Fibroblast of lung (primary cell): ENCODE measurements around the gene RAD51AP1. TPM values are rescaled to one million over a fixed set of nuclear protein-coding genes. Genes with fewer than 3 reads are reported as not detected.

Experiments used
- DNase-seq, 2 donors: peaks; one replicate each; pipeline versions ENCODE4 v3.0.0 to v3.0.0-alpha.2; 2010; ENCODE audit warnings: low read depth in 2 of 2
- H2AFZ ChIP-seq: 2 replicates; pipeline ENCODE4 v1.5.1; 2012; ENCODE audit warnings: low read length, control low read depth, inconsistent platforms
- H3K27ac ChIP-seq: 2 replicates; pipeline ENCODE4 v1.5.1; 2011; ENCODE audit warnings: low read length, control low read depth; ENCODE audit not compliant: insufficient read depth
- H3K27me3 ChIP-seq: 2 replicates; pipeline ENCODE4 v1.5.1; 2011; ENCODE audit warnings: mild to moderate bottlenecking, low read length; ENCODE audit not compliant: control insufficient read depth, insufficient read depth
- H3K36me3 ChIP-seq: 2 replicates; pipeline ENCODE4 v1.5.1; 2011; ENCODE audit warnings: low read length; ENCODE audit not compliant: control insufficient read depth, insufficient read depth
- H3K4me1 ChIP-seq: 2 replicates; pipeline ENCODE4 v1.5.1; 2011; ENCODE audit warnings: low read length; ENCODE audit not compliant: control insufficient read depth, insufficient read depth; ENCODE audit errors: extremely low read depth
- H3K4me2 ChIP-seq: 2 replicates; pipeline ENCODE4 v1.5.1; 2011; ENCODE audit warnings: low read length, control low read depth; ENCODE audit not compliant: insufficient read depth; ENCODE audit errors: extremely low read depth
- H3K4me3 ChIP-seq, 4 experiments: fragments of 200-600 bp in 1 of 4; sonication (generic) in 1 of 4; replicated peaks in 1 of 4; 2 replicates each; pipeline ENCODE4 v1.5.1; 2011 to 2016; ENCODE audit warnings: low read length in 4 of 4, low read depth in 3 of 4, mild to moderate bottlenecking in 3 of 4, control low read depth in 2 of 4, inconsistent platforms in 1 of 4, mixed read lengths in 1 of 4; ENCODE audit not compliant: insufficient read depth in 1 of 4; ENCODE audit errors: control extremely low read depth in 1 of 4
- H3K79me2 ChIP-seq: 2 replicates; pipeline ENCODE4 v1.5.1; 2012; ENCODE audit warnings: mild to moderate bottlenecking, low read length, inconsistent platforms; ENCODE audit not compliant: control insufficient read depth, insufficient read depth
- H3K9ac ChIP-seq: 2 replicates; pipeline ENCODE4 v1.5.1; 2011; ENCODE audit warnings: mild to moderate bottlenecking, low read length, control low read depth; ENCODE audit not compliant: insufficient read depth
- H3K9me3 ChIP-seq: 2 replicates; pipeline ENCODE4 v1.5.1; 2012; ENCODE audit warnings: low read depth, low read length; ENCODE audit not compliant: control insufficient read depth, insufficient read depth
- H4K20me1 ChIP-seq: 2 replicates; pipeline ENCODE4 v1.5.1; 2011; ENCODE audit warnings: low read length; ENCODE audit not compliant: control insufficient read depth, insufficient read depth; ENCODE audit errors: extremely low read depth
- EZH2 ChIP-seq: IDR thresholded peaks from 2 replicates; pipeline ENCODE4 v1.5.1; 2012; ENCODE audit warnings: low read length, control low read depth, mild to moderate bottlenecking; ENCODE audit errors: missing control alignments
- polyA minus RNA-seq: library from RNA; depleted of rRNA, polyadenylated mRNA; stranded (reverse); fragments of >200 nt; gene quantifications from 2 replicates; pipeline ENCODE4 v1.2.3, GENCODE V29; 2011; ENCODE audit warnings: low replicate concordance
- polyA plus RNA-seq, 2 donors: library from polyadenylated mRNA; depleted of rRNA in 1 of 2; stranded (reverse) in 1 of 2; unstranded in 1 of 2; fragments of >200 nt; gene quantifications; 2 replicates each; pipeline ENCODE4 v1.2.1, GENCODE V29; 2011 to 2012; ENCODE audit warnings: missing spikeins in 1 of 2
- total RNA-seq: library from RNA; depleted of rRNA; stranded (reverse); fragments of >200 nt; gene quantifications from 2 replicates; pipeline ENCODE4 v1.2.1, GENCODE V29; 2014
- TF ChIP-seq, protein P1 (sequence below), 2 donors: IDR thresholded peaks in 1 of 2; conservative IDR thresholded peaks in 1 of 2; 1 replicate in 1 of 2; 2 replicates in 1 of 2; pipeline ENCODE4 v1.5.1; 2011 to 2012; ENCODE audit warnings: low read length in 2 of 2, control low read depth in 1 of 2, inconsistent platforms in 1 of 2, low read depth in 1 of 2, mild to moderate bottlenecking in 1 of 2

The RAD51AP1 gene, protein sequence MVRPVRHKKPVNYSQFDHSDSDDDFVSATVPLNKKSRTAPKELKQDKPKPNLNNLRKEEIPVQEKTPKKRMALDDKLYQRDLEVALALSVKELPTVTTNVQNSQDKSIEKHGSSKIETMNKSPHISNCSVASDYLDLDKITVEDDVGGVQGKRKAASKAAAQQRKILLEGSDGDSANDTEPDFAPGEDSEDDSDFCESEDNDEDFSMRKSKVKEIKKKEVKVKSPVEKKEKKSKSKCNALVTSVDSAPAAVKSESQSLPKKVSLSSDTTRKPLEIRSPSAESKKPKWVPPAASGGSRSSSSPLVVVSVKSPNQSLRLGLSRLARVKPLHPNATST
- total RNA-seq, result 1.0 and 4.1 TPM in 2 replicates
- polyA plus RNA-seq, result 11.0 and 28.9 TPM in 2 replicates
- polyA plus RNA-seq (2012), result 5.0 and 14.8 TPM in 2 replicates
- 0.59 TPM in 1 of 2 replicates, not detected in the other for polyA minus RNA-seq

DNA sequence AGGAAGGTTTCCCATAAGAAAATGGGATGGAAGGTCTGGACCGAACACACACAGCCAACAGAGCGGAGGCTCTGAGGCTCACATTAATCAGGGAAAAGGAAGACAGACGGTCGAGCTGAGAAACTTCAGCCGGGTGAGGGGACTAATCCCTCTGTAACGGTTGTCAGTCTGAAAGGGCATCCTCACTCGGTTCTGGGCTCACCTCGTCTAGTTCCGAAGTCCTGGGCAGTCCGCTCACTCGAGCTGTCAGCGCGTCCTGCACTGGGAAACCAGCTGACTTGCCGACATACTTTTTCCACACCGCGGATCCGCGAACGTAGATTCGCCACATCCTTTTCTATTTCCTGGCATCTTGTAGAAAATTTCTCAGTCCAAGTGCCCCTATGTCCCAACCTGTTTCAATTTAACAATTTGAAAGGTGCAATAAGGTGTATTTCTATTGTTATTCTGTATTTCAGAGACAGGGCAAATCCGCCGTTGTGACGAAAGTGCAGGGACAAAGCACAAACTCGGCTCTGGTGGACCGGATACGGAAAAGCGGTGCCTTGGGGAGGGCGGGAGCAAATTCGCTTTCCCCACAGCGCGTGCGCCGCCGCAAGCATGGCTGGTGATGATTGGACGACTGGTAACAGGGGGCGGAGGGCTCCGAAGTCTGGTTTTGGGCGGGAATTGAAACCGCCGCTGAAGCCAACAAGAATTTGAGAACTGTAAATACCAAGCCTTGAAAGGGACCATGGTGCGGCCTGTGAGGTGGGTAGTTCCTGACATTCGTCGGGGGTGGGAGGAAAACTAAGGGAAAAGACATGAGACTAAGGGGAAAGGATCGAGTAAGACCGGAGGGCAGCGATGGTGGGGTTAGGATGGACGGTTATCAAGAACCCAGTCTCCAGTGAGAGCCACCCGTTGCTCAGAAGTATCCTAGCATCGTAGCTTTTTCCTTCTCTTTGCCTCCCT, at the start of gene RAD51AP1:
Gene RAD51AP1, plus strand, starts transcription at position 684 of the 954 bp plus-strand sequence. Its CDS starts 50 bp downstream, at position 734.
- Histone ChIP-seq H2AFZ (peak within 1 kb of the TSS; percentile 99), H3K9ac (peak within 1 kb of the TSS; percentile 96), H3K27ac (peak within 1 kb of the TSS; percentile 99), H3K36me3 (no peaks in the 10 kb centered on the region), H3K27me3 (no peaks in the 10 kb centered on the region), H3K4me3 (peak within 1 kb of the TSS; percentile 94 to 100 (median 98)), H3K4me2 (peak within 1 kb of the TSS; percentile 88), H3K9me3 (no peaks in the 10 kb centered on the region), H3K79me2 (peaks cover 50% of the 10 kb centered on the region), H3K4me1 (peaks cover 2% of the 10 kb centered on the region), H4K20me1 (no peaks in the 10 kb centered on the region)
- TF ChIP-seq, protein P1, sequence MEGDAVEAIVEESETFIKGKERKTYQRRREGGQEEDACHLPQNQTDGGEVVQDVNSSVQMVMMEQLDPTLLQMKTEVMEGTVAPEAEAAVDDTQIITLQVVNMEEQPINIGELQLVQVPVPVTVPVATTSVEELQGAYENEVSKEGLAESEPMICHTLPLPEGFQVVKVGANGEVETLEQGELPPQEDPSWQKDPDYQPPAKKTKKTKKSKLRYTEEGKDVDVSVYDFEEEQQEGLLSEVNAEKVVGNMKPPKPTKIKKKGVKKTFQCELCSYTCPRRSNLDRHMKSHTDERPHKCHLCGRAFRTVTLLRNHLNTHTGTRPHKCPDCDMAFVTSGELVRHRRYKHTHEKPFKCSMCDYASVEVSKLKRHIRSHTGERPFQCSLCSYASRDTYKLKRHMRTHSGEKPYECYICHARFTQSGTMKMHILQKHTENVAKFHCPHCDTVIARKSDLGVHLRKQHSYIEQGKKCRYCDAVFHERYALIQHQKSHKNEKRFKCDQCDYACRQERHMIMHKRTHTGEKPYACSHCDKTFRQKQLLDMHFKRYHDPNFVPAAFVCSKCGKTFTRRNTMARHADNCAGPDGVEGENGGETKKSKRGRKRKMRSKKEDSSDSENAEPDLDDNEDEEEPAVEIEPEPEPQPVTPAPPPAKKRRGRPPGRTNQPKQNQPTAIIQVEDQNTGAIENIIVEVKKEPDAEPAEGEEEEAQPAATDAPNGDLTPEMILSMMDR (conservative IDR thresholded peaks at IDR 0.05 in 1 of 2, IDR thresholded peaks at IDR 0.05 in 1 of 2; ENCODE audit: low read depth in 1 of 2, low read length in 2 of 2), result no peak
- no peak for TF ChIP-seq EZH2
- DNase-seq, result peak; percentile 98 to 99

DNA sequence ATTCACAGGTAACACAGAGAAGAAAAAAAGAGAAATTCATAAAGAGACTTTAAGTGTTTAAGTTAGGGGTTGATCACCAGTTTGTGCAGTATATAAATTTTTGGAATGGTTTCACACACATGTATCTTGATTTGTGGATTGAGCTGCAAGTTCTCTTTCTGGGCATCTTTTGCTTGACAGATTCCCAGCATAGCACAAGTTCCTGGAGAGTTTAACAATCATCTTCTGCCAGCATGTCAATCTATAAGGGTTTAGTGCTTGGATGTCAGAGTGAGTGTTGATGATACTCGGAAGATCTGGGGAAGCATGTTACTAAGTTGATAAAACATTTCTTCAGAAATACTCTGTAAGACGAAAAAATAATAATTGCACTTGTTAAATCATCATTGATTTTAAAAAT, 49.1 kb upstream of the RAD51AP1 start:
- Histone ChIP-seq H3K9me3 (no peaks in the 10 kb centered on the region), H3K4me2 (no peak overlapping the region), H4K20me1 (no peaks in the 10 kb centered on the region), H3K36me3 (no peaks in the 10 kb centered on the region), H3K4me3 (no peak overlapping the region), H3K27ac (no peak overlapping the region), H3K9ac (no peak overlapping the region), H2AFZ (no peak overlapping the region), H3K79me2 (no peaks in the 10 kb centered on the region), H3K27me3 (no peaks in the 10 kb centered on the region), H3K4me1 (no peaks in the 10 kb centered on the region)
- TF ChIP-seq, protein P1 (conservative IDR thresholded peaks at IDR 0.05 in 1 of 2, IDR thresholded peaks at IDR 0.05 in 1 of 2; ENCODE audit: low read depth in 1 of 2, low read length in 2 of 2), result no peak
- no peak for TF ChIP-seq EZH2
- no peak for DNase-seq

DNA sequence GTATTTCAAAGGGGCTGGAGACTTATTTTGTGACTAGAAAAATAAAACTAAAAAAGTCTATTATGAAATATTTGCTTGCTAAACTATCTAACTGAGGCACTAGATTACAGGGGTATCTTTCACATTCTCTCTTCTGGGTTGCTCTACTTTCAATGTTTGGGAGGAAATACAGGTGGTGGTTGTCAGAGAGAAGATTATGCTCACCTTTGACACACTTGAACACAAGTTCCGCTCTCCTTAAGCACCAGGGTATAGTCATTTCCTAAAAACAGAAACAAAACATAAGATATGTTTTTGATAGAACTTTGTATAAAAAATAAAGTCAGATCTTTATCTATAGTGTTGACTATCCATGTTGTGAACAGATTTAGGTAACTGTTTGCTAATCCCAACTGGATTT, 47.7 kb upstream of the RAD51AP1 start:
- H3K9ac ChIP-seq, result no peak overlapping the region
- H3K4me1 ChIP-seq, result no peaks in the 10 kb centered on the region
- TF ChIP-seq, protein P1 (conservative IDR thresholded peaks at IDR 0.05 in 1 of 2, IDR thresholded peaks at IDR 0.05 in 1 of 2; ENCODE audit: low read depth in 1 of 2, low read length in 2 of 2), result no peak
- TF ChIP-seq EZH2, result no peak
- H3K27ac ChIP-seq, result no peak overlapping the region
- H3K79me2 ChIP-seq, result no peaks in the 10 kb centered on the region
- DNase-seq, result no peak
- no peaks in the 10 kb centered on the region for H3K9me3 ChIP-seq
- H2AFZ ChIP-seq, result no peak overlapping the region
- H4K20me1 ChIP-seq, result no peaks in the 10 kb centered on the region
- no peaks in the 10 kb centered on the region for H3K36me3 ChIP-seq
- no peaks in the 10 kb centered on the region for H3K27me3 ChIP-seq
- no peak overlapping the region for H3K4me2 ChIP-seq
- no peak overlapping the region for H3K4me3 ChIP-seq
